Glomerular visceral epithelial cell (primary cell): ENCODE measurements around the gene TLE5.
"Not testable (repeated sequence)": the region's sequence is repeated elsewhere in the genome, so short reads cannot be mapped to it uniquely, and the experiment has no call there.

ENCODE experiments used
- DNase-seq: peaks from one replicate; pipeline ENCODE4 v3.0.0-alpha.2; 2016; ENCODE audit errors: extremely low spot score

TLE5 gene

GRCh38 chr19:3096267-3096901, 34.1 kb upstream of the TLE5 start:
- no peak for DNase-seq

DNA sequence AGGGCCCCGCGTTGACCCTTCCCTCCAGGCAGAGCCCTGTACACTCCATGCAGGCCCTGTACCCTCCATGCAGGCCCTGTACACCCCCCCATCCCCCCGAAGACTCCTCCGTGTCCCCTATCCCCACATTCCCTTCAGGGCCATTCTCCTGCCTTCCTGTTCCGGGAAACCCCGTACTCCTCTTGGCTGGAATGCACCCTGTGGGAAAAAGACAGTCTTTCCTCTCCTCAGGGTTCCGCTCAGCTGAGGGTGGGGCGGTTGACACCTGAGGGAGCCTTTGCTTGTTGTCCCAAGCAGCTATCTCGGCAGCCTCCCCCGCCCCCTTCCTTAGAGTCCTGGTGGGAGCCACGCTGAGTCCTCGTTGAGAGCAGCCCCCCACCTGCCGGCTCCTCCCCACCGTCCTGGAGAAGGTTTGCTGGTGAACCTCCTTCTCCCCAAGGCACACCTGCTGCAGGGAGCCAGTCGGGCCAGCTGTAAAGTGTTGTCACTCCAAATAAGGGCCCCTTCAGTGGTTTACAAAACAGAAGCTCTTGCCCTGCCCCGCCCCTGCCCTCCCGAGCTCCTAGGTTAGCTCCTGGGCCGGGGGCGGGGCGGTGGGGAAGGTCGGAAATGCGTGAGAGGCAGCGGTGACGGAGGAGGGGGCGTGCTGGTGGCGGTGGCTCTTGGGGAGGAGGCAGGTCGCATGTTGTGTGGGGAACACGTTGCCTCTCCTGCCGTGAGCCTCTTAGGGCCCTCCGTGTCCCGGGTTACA, 33.3 kb upstream of the TLE5 start:
- no peak for DNase-seq

DNA sequence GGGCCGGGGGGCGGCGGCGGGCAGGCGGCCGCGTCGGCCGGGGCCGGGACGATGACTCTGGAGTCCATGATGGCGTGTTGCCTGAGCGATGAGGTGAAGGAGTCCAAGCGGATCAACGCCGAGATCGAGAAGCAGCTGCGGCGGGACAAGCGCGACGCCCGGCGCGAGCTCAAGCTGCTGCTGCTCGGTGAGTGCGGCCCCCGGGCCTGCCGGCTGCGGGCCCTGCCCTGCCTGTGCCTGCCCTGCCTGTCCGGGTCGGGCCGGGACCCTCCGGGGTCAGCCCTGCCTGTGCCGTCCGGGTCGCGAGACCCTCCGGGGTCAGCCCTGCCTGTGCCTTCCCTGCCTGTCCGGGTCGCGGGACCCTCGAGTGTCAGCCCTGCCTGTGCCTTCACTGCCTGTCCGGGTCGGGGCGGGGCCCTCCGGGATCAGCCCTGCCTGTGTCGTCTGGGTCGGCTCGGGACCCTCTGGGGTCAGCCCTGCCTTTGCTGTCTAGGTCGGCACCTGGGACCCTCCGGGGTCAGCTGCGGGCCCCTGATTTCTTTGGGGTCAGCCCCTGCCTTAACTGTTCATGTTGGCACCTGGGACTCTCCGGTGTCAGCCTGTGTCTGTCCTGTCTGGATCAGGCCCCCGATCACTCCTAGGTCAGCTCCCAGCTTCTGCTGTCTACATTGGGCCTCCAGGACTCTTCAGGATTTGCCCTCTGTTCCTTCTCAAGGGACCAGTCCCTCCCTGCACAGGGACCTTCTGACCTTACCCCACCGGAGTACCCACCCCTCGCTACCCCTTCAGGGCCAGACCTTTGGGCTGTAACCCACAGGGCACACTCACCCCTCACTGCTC, 32.5 kb upstream of the TLE5 start:
- DNase-seq, result peak; percentile 37

- DNase-seq, result not testable (repeated sequence)
Measured at GRCh38 chr19:3089299-3089855, 27.1 kb upstream of the TLE5 start.

- DNase-seq, result no peak
Measured at GRCh38 chr19:3087769-3088168, 25.5 kb upstream of the TLE5 start.

- no peak for DNase-seq
Measured at GRCh38 chr19:3084943-3085342, 22.6 kb upstream of the TLE5 start.

- no peak for DNase-seq
Measured at GRCh38 chr19:3083964-3084363, 21.7 kb upstream of the TLE5 start.

GRCh38 chr19:3082331-3082730, 20.0 kb upstream of the TLE5 start:
- no peak for DNase-seq

GRCh38 chr19:3080286-3080685, 18.0 kb upstream of the TLE5 start:
- DNase-seq, result no peak

DNA sequence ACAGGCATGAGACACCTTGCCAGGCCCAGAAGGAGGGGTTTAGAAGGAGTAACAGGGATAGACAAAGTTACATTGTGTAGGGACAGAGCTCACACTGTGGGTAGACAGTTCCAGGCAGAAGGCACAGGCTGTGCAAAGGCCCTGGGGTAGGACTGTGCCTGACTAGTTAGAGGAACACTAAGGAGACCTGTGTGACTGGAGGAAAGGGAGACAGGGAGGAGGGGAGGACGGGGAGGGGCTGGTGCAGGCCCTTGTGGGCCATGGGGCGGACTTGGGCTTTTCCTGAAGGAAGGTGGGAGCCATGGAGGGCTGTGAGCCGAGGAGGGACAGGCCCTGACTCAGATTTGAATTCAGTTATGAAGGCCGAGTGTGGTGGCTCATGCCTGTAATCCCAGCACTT, 17.3 kb upstream of the TLE5 start:
- no peak for DNase-seq

DNA sequence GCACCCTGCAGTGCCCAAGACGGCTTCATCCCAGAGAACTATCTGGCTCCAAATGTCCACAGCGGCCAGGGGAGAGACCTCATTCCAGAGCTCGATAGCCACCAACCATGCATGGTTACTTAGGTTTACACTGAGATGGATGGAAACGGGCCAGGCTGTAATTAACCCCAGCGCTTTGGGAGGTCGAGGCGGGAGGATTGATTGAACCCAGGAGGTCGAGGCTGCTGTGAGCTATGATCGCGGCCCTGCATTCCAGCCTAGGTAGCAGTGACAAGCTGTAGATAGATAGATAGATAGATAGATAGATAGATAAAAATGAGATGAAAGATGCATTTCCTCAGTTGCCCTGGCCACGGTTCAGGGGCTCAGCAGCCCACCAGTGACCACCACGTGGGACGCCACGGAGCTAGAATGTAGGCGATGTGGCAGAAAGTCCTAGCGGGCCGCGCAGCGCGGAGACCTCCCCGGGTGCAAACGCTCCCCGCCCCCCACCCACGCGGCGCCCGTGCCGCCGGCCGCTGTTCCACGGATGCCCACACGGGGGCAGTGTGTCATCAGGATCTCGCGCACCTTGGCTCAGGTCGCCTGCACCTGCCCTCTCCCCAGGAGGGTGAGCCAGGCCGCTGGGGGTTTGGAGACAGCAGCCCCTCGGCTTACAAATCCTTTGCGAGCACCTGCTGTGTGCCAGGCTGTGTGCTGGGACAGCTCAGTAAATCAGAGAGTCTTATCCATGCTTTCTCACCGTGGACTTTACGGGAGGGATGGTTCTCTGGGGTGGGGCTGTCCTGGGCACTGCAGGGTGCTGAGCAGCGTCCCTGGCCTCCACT, 13.5 kb upstream of the TLE5 start:
- peak; percentile 62 for DNase-seq

- no peak for DNase-seq
Measured at GRCh38 chr19:3073931-3074595, 11.8 kb upstream of the TLE5 start.

GRCh38 chr19:3073159-3073563, 10.9 kb upstream of the TLE5 start:
- DNase-seq, result peak; percentile 31

- no peak for DNase-seq
Measured at GRCh38 chr19:3071768-3072167, 9.5 kb upstream of the TLE5 start.

- no peak for DNase-seq
Measured at GRCh38 chr19:3068071-3068470, 5.8 kb upstream of the TLE5 start.

- DNase-seq, result no peak
Measured at GRCh38 chr19:3067563-3067962, 5.3 kb upstream of the TLE5 start.

DNA sequence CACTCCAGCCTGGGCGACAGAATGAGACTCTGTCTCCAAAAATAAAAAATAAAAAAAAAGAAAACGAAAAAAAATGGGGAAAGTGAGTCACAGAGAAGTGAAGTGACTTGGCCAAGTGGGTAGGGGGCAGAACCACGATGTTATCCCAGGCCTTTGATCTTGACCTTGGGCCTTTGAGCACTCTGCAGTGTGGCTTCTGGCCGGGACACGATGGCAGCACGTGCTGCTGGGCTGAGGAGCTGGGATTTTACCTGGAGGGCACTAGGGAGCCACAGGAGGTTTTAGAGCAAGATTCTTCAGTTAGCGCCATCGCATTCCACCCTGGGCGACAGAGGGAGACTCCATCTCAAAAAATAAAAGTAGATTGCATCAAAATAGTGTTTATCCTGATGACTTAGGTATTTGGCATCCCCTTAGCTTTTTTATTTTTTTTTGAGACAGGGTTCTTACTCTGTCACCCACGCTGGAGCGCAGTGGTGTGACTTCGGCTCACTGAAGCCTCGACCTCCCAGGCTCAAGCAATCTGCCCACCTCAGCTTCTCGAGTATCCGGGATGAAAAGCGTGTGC, 4.3 kb upstream of the TLE5 start:
- DNase-seq, result no peak

DNA sequence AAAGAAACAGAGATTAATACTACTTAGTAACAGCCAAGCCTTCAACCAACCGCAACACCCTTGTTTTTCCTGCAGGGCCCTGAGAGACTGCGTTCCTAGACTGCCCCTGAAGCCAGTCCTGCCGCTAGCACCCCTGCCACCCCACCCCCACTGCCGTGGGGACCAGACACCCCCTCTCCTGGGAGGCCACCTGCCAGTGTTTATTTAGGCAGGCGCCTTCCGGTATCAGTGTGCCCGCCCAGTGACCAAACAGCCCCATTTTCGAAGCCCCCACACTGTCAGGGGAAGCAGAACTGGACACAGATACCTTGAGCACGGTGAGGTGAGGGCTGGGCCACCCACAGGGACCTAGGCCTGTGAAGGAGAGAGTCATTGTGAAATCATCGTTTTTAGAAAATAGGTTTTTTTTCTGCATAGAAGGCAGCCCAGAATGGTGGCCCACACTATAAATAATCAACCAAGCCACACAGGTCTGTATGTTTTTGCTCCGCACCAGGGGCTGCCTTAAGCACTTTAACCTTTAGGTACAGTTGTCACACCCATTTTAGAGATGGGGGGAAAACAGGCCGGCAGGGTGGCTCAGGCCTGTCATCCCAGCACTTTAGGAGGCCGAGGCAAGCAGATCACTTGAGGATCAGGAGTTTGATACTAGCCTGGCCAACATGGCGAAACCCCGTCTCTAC, 3.5 kb upstream of the TLE5 start:
- no peak for DNase-seq

DNA sequence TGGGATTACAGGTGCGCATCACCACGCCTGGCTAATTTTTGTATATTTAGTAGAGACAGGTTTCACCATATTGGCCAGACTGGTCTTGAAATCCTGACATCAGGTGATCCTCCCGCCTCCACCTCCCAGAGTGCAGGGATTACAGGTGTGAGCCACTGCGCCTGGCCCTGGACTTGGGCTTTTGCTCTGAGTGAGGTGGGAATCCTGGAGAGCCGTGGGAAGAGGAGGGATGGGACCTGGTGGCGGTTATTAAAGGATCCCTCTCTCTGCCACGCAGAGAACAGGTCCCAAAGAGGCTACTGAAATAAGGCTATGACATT, 1.7 kb upstream of the TLE5 start:
- no peak for DNase-seq
